ENCODE data around the gene RNF19B.

- TF ChIP-seq ELK1 (IDR thresholded peaks at IDR 0.05; ENCODE audit: low read depth, low read length) (no peak), JUNB (IDR thresholded peaks at IDR 0.05) (no peak), CTCF (IDR thresholded peaks at IDR 0.05) (no peak), RAD21 (conservative IDR thresholded peaks at IDR 0.05 in 1 of 2, IDR thresholded peaks at IDR 0.05 in 1 of 2) (no peak), EP300 (IDR thresholded peaks at IDR 0.05) (no peak), POLR2A (IDR thresholded peaks at IDR 0.05; ENCODE audit: low read length) (no peak), REST (IDR thresholded peaks at IDR 0.05) (no peak), FOSL2 (IDR thresholded peaks at IDR 0.05) (no peak), FOSL2 (CRISPR knock-in tag; IDR thresholded peaks at IDR 0.05) (no peak), ZNF302 (CRISPR knock-in tag; IDR thresholded peaks at IDR 0.05) (no peak), FOSB (CRISPR knock-in tag; IDR thresholded peaks at IDR 0.05) (no peak), MAX (IDR thresholded peaks at IDR 0.05) (no peak), MAZ (IDR thresholded peaks at IDR 0.05; ENCODE audit: borderline replicate concordance, low read depth, low read length) (no peak)
These were observed 64.1 kb downstream of the RNF19B start for GRCh38 chr1:32900371-32900955.
